ENCODE data around the gene STXBP6. TPM values are rescaled to one million over a fixed set of nuclear protein-coding genes. Genes with fewer than 3 reads are reported as not detected.

The STXBP6 gene
- total RNA-seq, 1 donor from 2014 or later, result not detected

GRCh38 chr14:24887623-24888304 lies 162.2 kb downstream of the STXBP6 start:
- intact Hi-C loops (cut with micrococcal nuclease), result no loop called here
- Mint-ChIP-seq H3K4me1 (ENCODE audit: low read depth) (no peaks in the 10 kb centered on the region), H3K4me3 (ENCODE audit: low read depth) (no peak overlapping the region), H3K36me3 (ENCODE audit: low read depth) (no peaks in the 10 kb centered on the region), H3K27ac (no peak overlapping the region), H3K9me3 (no peaks in the 10 kb centered on the region), H3K27me3 (ENCODE audit: low read depth) (no peaks in the 10 kb centered on the region)
- no peak for DNase-seq (ENCODE audit: low spot score)

- intact Hi-C loops (cut with micrococcal nuclease), result no loop called here
- Mint-ChIP-seq H3K4me1 (ENCODE audit: low read depth) (no peaks in the 10 kb centered on the region), H3K27ac (no peak overlapping the region), H3K27me3 (ENCODE audit: low read depth) (no peaks in the 10 kb centered on the region), H3K4me3 (ENCODE audit: low read depth) (no peak overlapping the region), H3K36me3 (ENCODE audit: low read depth) (no peaks in the 10 kb centered on the region), H3K9me3 (no peaks in the 10 kb centered on the region)
- DNase-seq (ENCODE audit: low spot score), result no peak
These were observed 164.5 kb downstream of the STXBP6 start for GRCh38 chr14:24885410-24885913.

- intact Hi-C loops (cut with micrococcal nuclease), result no loop called here
- no peaks in the 10 kb centered on the region for H3K9me3 Mint-ChIP-seq
- no peak overlapping the region for H3K27ac Mint-ChIP-seq
- H3K36me3 Mint-ChIP-seq (ENCODE audit: low read depth), result no peaks in the 10 kb centered on the region
- DNase-seq (ENCODE audit: low spot score), result no peak
- H3K4me1 Mint-ChIP-seq (ENCODE audit: low read depth), result no peaks in the 10 kb centered on the region
- H3K27me3 Mint-ChIP-seq (ENCODE audit: low read depth), result no peaks in the 10 kb centered on the region
- no peak overlapping the region for H3K4me3 Mint-ChIP-seq (ENCODE audit: low read depth)
These were observed 166.4 kb downstream of the STXBP6 start for GRCh38 chr14:24883576-24883975.

GRCh38 chr14:24881116-24881893 lies 168.6 kb downstream of the STXBP6 start:
- no peaks in the 10 kb centered on the region for H3K9me3 Mint-ChIP-seq
- H3K4me3 Mint-ChIP-seq (ENCODE audit: low read depth), result no peak overlapping the region
- DNase-seq (ENCODE audit: low spot score), result no peak
- intact Hi-C loops (cut with micrococcal nuclease), result no loop called here
- no peaks in the 10 kb centered on the region for H3K36me3 Mint-ChIP-seq (ENCODE audit: low read depth)
- no peaks in the 10 kb centered on the region for H3K4me1 Mint-ChIP-seq (ENCODE audit: low read depth)
- H3K27ac Mint-ChIP-seq, result no peak overlapping the region
- H3K27me3 Mint-ChIP-seq (ENCODE audit: low read depth), result peaks cover 3% of the 10 kb centered on the region

- no peak for DNase-seq (ENCODE audit: low spot score)
- H3K27ac Mint-ChIP-seq, result no peak overlapping the region
- peaks cover 3% of the 10 kb centered on the region for H3K27me3 Mint-ChIP-seq (ENCODE audit: low read depth)
- intact Hi-C loops (cut with micrococcal nuclease), result no loop called here
- no peak overlapping the region for H3K4me3 Mint-ChIP-seq (ENCODE audit: low read depth)
- no peaks in the 10 kb centered on the region for H3K9me3 Mint-ChIP-seq
- no peaks in the 10 kb centered on the region for H3K36me3 Mint-ChIP-seq (ENCODE audit: low read depth)
- no peaks in the 10 kb centered on the region for H3K4me1 Mint-ChIP-seq (ENCODE audit: low read depth)
These were observed 169.3 kb downstream of the STXBP6 start for GRCh38 chr14:24880689-24881088.

GRCh38 chr14:24879661-24880386 lies 170.1 kb downstream of the STXBP6 start:
- Mint-ChIP-seq H3K4me3 (ENCODE audit: low read depth) (no peak overlapping the region), H3K27me3 (ENCODE audit: low read depth) (peaks cover 3% of the 10 kb centered on the region), H3K36me3 (ENCODE audit: low read depth) (no peaks in the 10 kb centered on the region), H3K9me3 (no peaks in the 10 kb centered on the region), H3K27ac (no peak overlapping the region), H3K4me1 (ENCODE audit: low read depth) (no peaks in the 10 kb centered on the region)
- DNase-seq (ENCODE audit: low spot score), result no peak
- intact Hi-C loops (cut with micrococcal nuclease), result no loop called here

GRCh38 chr14:24876996-24877395 lies 173.0 kb downstream of the STXBP6 start:
- intact Hi-C loops (cut with micrococcal nuclease), result no loop called here
- DNase-seq (ENCODE audit: low spot score), result no peak
- Mint-ChIP-seq H3K4me1 (ENCODE audit: low read depth) (no peaks in the 10 kb centered on the region), H3K36me3 (ENCODE audit: low read depth) (no peaks in the 10 kb centered on the region), H3K27me3 (ENCODE audit: low read depth) (peaks cover 3% of the 10 kb centered on the region), H3K4me3 (ENCODE audit: low read depth) (no peak overlapping the region), H3K9me3 (no peaks in the 10 kb centered on the region), H3K27ac (no peak overlapping the region)

- Mint-ChIP-seq H3K4me1 (ENCODE audit: low read depth) (no peaks in the 10 kb centered on the region), H3K27ac (no peak overlapping the region), H3K9me3 (no peaks in the 10 kb centered on the region), H3K36me3 (ENCODE audit: low read depth) (no peaks in the 10 kb centered on the region), H3K27me3 (ENCODE audit: low read depth) (peaks cover 3% of the 10 kb centered on the region), H3K4me3 (ENCODE audit: low read depth) (no peak overlapping the region)
- no peak for DNase-seq (ENCODE audit: low spot score)
- intact Hi-C loops (cut with micrococcal nuclease), result no loop called here
These were observed 173.7 kb downstream of the STXBP6 start for GRCh38 chr14:24875991-24876878.

GRCh38 chr14:24875203-24875838 lies 174.6 kb downstream of the STXBP6 start:
- H3K4me3 Mint-ChIP-seq (ENCODE audit: low read depth), result no peak overlapping the region
- intact Hi-C loops (cut with micrococcal nuclease), result no loop called here
- no peaks in the 10 kb centered on the region for H3K9me3 Mint-ChIP-seq
- no peaks in the 10 kb centered on the region for H3K4me1 Mint-ChIP-seq (ENCODE audit: low read depth)
- H3K36me3 Mint-ChIP-seq (ENCODE audit: low read depth), result no peaks in the 10 kb centered on the region
- H3K27ac Mint-ChIP-seq, result no peak overlapping the region
- no peak for DNase-seq (ENCODE audit: low spot score)
- peaks cover 3% of the 10 kb centered on the region for H3K27me3 Mint-ChIP-seq (ENCODE audit: low read depth)

GRCh38 chr14:24874514-24875202 lies 175.3 kb downstream of the STXBP6 start:
- Mint-ChIP-seq H3K27me3 (ENCODE audit: low read depth) (peaks cover 3% of the 10 kb centered on the region), H3K4me3 (ENCODE audit: low read depth) (no peak overlapping the region), H3K36me3 (ENCODE audit: low read depth) (no peaks in the 10 kb centered on the region), H3K4me1 (ENCODE audit: low read depth) (no peaks in the 10 kb centered on the region), H3K27ac (no peak overlapping the region), H3K9me3 (no peaks in the 10 kb centered on the region)
- intact Hi-C loops (cut with micrococcal nuclease), result no loop called here
- DNase-seq (ENCODE audit: low spot score), result no peak

GRCh38 chr14:24873551-24873950 lies 176.4 kb downstream of the STXBP6 start:
- DNase-seq (ENCODE audit: low spot score), result no peak
- Mint-ChIP-seq H3K9me3 (no peaks in the 10 kb centered on the region), H3K4me1 (ENCODE audit: low read depth) (no peaks in the 10 kb centered on the region), H3K27me3 (ENCODE audit: low read depth) (peaks cover 3% of the 10 kb centered on the region), H3K27ac (no peak overlapping the region), H3K4me3 (ENCODE audit: low read depth) (no peak overlapping the region), H3K36me3 (ENCODE audit: low read depth) (no peaks in the 10 kb centered on the region)
- intact Hi-C loops (cut with micrococcal nuclease), result no loop called here
